Keratinocyte (primary cell): ENCODE measurements around the gene FBXO31. TPM values are rescaled to one million over a fixed set of nuclear protein-coding genes. Genes with fewer than 3 reads are reported as not detected.

Experiments
- DNase-seq: peaks from one replicate; pipeline ENCODE4 v3.0.0-alpha.2; 2011; ENCODE audit warnings: low read depth, missing footprints, low spot score
- FAIRE-seq: peaks from 2 replicates; lab custom pipeline; 2011; peaks lifted over from hg19 to GRCh38; lab: Jason Lieb, UNC
- H2AFZ ChIP-seq: 2 replicates; pipeline ENCODE4 v1.6.0; 2012; ENCODE audit warnings: low read length, control low read depth, inconsistent platforms; ENCODE audit not compliant: control insufficient read depth
- H3K27ac ChIP-seq: 2 replicates; pipeline ENCODE4 v1.5.1; 2011; ENCODE audit warnings: low read length; ENCODE audit not compliant: control insufficient read depth, insufficient read depth
- H3K27me3 ChIP-seq: 3 replicates; pipeline ENCODE4 v1.6.0; 2011; ENCODE audit warnings: low read length; ENCODE audit not compliant: control insufficient read depth, insufficient read depth; ENCODE audit errors: extremely low read depth
- H3K36me3 ChIP-seq, 2 experiments: 2 replicates in 1 of 2; 3 replicates in 1 of 2; pipeline ENCODE4 v1.5.1; 2011; ENCODE audit warnings: low read length in 2 of 2, mild to moderate bottlenecking in 1 of 2; ENCODE audit not compliant: control insufficient read depth in 2 of 2, insufficient read depth in 2 of 2; ENCODE audit errors: extremely low read depth in 1 of 2
- H3K4me1 ChIP-seq: 3 replicates; pipeline ENCODE4 v1.5.1; 2011; ENCODE audit warnings: low read length; ENCODE audit not compliant: control insufficient read depth, insufficient read depth; ENCODE audit errors: extremely low read depth
- H3K4me2 ChIP-seq: 3 replicates; pipeline ENCODE4 v1.6.0; 2011; ENCODE audit warnings: low read depth, low read length; ENCODE audit not compliant: control insufficient read depth, insufficient read depth; ENCODE audit errors: extremely low read depth
- H3K4me3 ChIP-seq, 3 experiments: fragments of 200-600 bp in 1 of 3; sonication (generic) in 1 of 3; 2 replicates in 2 of 3; 3 replicates in 1 of 3; pipeline ENCODE4 v1.5.1; 2011 to 2016; ENCODE audit warnings: low read length in 3 of 3, mild to moderate bottlenecking in 3 of 3, control low read depth in 2 of 3, inconsistent platforms in 1 of 3, low read depth in 1 of 3, mixed read lengths in 1 of 3, mixed run types in 1 of 3, moderate library complexity in 1 of 3; ENCODE audit not compliant: control insufficient read depth in 2 of 3, insufficient read depth in 2 of 3; ENCODE audit errors: extremely low read depth in 1 of 3
- H3K79me2 ChIP-seq: 2 replicates; pipeline ENCODE4 v1.6.0; 2012; ENCODE audit warnings: low read length; ENCODE audit not compliant: control insufficient read depth, insufficient read depth
- H3K9ac ChIP-seq: 3 replicates; pipeline ENCODE4 v1.6.0; 2011; ENCODE audit warnings: low read length; ENCODE audit not compliant: control insufficient read depth, insufficient read depth; ENCODE audit errors: extremely low read depth
- H3K9me1 ChIP-seq: 3 replicates; pipeline ENCODE4 v1.6.0; 2011; ENCODE audit warnings: low read length; ENCODE audit not compliant: control insufficient read depth, insufficient read depth; ENCODE audit errors: extremely low read depth
- H3K9me3 ChIP-seq: 2 replicates; pipeline ENCODE4 v1.5.1; 2012; ENCODE audit warnings: low read depth, low read length; ENCODE audit not compliant: control insufficient read depth
- H4K20me1 ChIP-seq: 3 replicates; pipeline ENCODE4 v1.6.0; 2011; ENCODE audit warnings: low read length; ENCODE audit not compliant: control insufficient read depth, insufficient read depth; ENCODE audit errors: extremely low read depth
- CTCF ChIP-seq, 3 experiments: IDR thresholded peaks in 1 of 3; conservative IDR thresholded peaks in 1 of 3; optimal IDR thresholded peaks in 1 of 3; 2 replicates in 2 of 3; 3 replicates in 1 of 3; pipeline versions ENCODE3 to v1.5.1; 2011; ENCODE audit warnings: low read length in 3 of 3, mild to moderate bottlenecking in 3 of 3, moderate library complexity in 2 of 3, control low read depth in 1 of 3, inconsistent platforms in 1 of 3; ENCODE audit not compliant: insufficient read depth in 2 of 3; ENCODE audit errors: extremely low read depth in 1 of 3
- EZH2 ChIP-seq: IDR thresholded peaks from one replicate; pipeline ENCODE4 v1.6.1; 2012; ENCODE audit warnings: inconsistent platforms, mild to moderate bottlenecking, low read length, moderate library complexity
- dilution Hi-C: fragments of 300-500 bp; cut with MboI; formaldehyde crosslinking; loops from one replicate; pipeline ENCODE4 v1.7.0; 2020; ENCODE audit warnings: low sequenced_read_pairs; ENCODE audit not compliant: extremely low pct_ligation_motif_present
- polyA plus RNA-seq, 5 experiments: library from polyadenylated mRNA; depleted of rRNA in 3 of 5; stranded (reverse) in 3 of 5; stranded (forward) in 1 of 5; unstranded in 1 of 5; fragments of >200 nt; gene quantifications; 1 replicate in 1 of 5; 2 replicates in 3 of 5; 3 replicates in 1 of 5; pipeline versions ENCODE4 v1.2.1 to v1.2.3, GENCODE V29; 2011 to 2012; ENCODE audit warnings: missing spikeins in 2 of 5, low read depth in 1 of 5, low replicate concordance in 1 of 5

Gene FBXO31
- polyA plus RNA-seq, 1 donor (not counting 4 experiments of a cell fraction or from before 2014, with no cell fraction given) = 17.0 TPM

- no peak overlapping the region for H3K4me3 ChIP-seq
- H4K20me1 ChIP-seq = peaks cover 23% of the 10 kb centered on the region
- no peaks in the 10 kb centered on the region for H3K9me3 ChIP-seq
- no peaks in the 10 kb centered on the region for H3K4me1 ChIP-seq
- H3K79me2 ChIP-seq = peaks cover 75% of the 10 kb centered on the region
- TF ChIP-seq EZH2 = no peak
- dilution Hi-C loops = no loop called here
- H3K9ac ChIP-seq = no peak overlapping the region
- H3K4me2 ChIP-seq = no peak overlapping the region
- H3K27me3 ChIP-seq = no peaks in the 10 kb centered on the region
- H3K36me3 ChIP-seq = peaks cover 22 to 29% of the 10 kb centered on the region in 2 experiments
- H3K27ac ChIP-seq = no peak overlapping the region
- DNase-seq (no peak), FAIRE-seq (no peak)
- H3K9me1 ChIP-seq = peaks cover 2% of the 10 kb centered on the region
- no peak overlapping the region for H2AFZ ChIP-seq
Observed at GRCh38 chr16:87366288-87366687, 17.3 kb downstream of the FBXO31 start.

GRCh38 chr16:87365021-87365713 lies 18.4 kb downstream of the FBXO31 start:
- no peaks in the 10 kb centered on the region for H3K4me1 ChIP-seq

More at GRCh38 chr16:87365021-87365713, 18.4 kb downstream of the FBXO31 start:
- Histone ChIP-seq H4K20me1 (peaks cover 20% of the 10 kb centered on the region), H3K4me2 (no peak overlapping the region), H2AFZ (no peak overlapping the region), H3K4me3 (no peak overlapping the region), H3K9me1 (peaks cover 2% of the 10 kb centered on the region), H3K27me3 (no peaks in the 10 kb centered on the region), H3K27ac (no peak overlapping the region), H3K36me3 (peaks cover 29 to 31% of the 10 kb centered on the region in 2 experiments), H3K9ac (no peak overlapping the region), H3K9me3 (no peaks in the 10 kb centered on the region), H3K79me2 (peaks cover 68% of the 10 kb centered on the region)
- TF ChIP-seq CTCF (optimal IDR thresholded peaks at IDR 0.05 in 1 of 3, IDR thresholded peaks at IDR 0.05 in 1 of 3, conservative IDR thresholded peaks at IDR 0.05 in 1 of 3; ENCODE audit: extremely low read depth in 1 of 3, insufficient read depth in 2 of 3, low read length in 3 of 3) = no peak
- dilution Hi-C loops = no loop called here
- FAIRE-seq (no peak), DNase-seq (no peak)
